ENCODE data around the gene RAB27A.

- no peak for TF ChIP-seq CTCF (IDR thresholded peaks at IDR 0.05)
- no peak for TF ChIP-seq POLR2A (IDR thresholded peaks at IDR 0.05)
Measured at GRCh38 chr15:55337160-55337559, 47.5 kb upstream of the RAB27A start.

All from body of pancreas (tissue), 4 donors.